Activated naive CD4-positive, alpha-beta T cell treated with anti-CD3 and anti-CD28 coated beads for 36 hours (primary cell): ENCODE results near the gene TNNT2. TPM values are rescaled to one million over a fixed set of nuclear protein-coding genes. Genes with fewer than 3 reads are reported as not detected.

Experiments
- CTCF ChIA-PET: fragments of 350-600 bp; sonication (Branson Sonifier 250); formaldehyde crosslinking; loops from one replicate; lab custom pipeline; 2021; ENCODE audit warnings: antibody characterized with exemption; lab: Charles Lee
- DNase-seq: peaks from one replicate; pipeline ENCODE4 v3.0.0-alpha.2; 2020
- H3K27ac Mint-ChIP-seq: one replicate; pipeline ENCODE4 v1.8.0; 2021; ENCODE audit warnings: mild to moderate bottlenecking, mixed read lengths
- H3K27me3 Mint-ChIP-seq: one replicate; pipeline ENCODE4 v1.8.0; 2021; ENCODE audit warnings: low read depth, mixed read lengths
- H3K36me3 Mint-ChIP-seq: one replicate; pipeline ENCODE4 v1.8.0; 2021; ENCODE audit warnings: low read depth, mixed read lengths
- H3K4me1 Mint-ChIP-seq: one replicate; pipeline ENCODE4 v1.8.0; 2021; ENCODE audit warnings: low read depth, mixed read lengths
- H3K4me3 Mint-ChIP-seq: one replicate; pipeline ENCODE4 v1.8.0; 2021; ENCODE audit warnings: mild to moderate bottlenecking, moderate library complexity, mixed read lengths
- H3K9me3 Mint-ChIP-seq: one replicate; pipeline ENCODE4 v1.8.0; 2021; ENCODE audit warnings: mixed read lengths
- intact Hi-C: fragments of 100-400 bp; cut with micrococcal nuclease; formaldehyde crosslinking; loops from one replicate; pipeline ENCODE4 v1.15.1; 2023
- total RNA-seq, 2 experiments: library from RNA; stranded (reverse); gene quantifications; one replicate each; pipeline ENCODE4 v1.2.3, GENCODE V29; 2021

TNNT2 gene
- total RNA-seq, 2 experiments from 2014 or later, result not detected

GRCh38 chr1:201327687-201328240 is 49.7 kb downstream of the TNNT2 start:
- DNase-seq, result no peak
- H3K4me3 Mint-ChIP-seq, result no peak overlapping the region
- CTCF ChIA-PET, result no interaction called here
- no peaks in the 10 kb centered on the region for H3K9me3 Mint-ChIP-seq
- intact Hi-C loops, result no loop called here
- no peaks in the 10 kb centered on the region for H3K4me1 Mint-ChIP-seq
- H3K27ac Mint-ChIP-seq, result no peak overlapping the region
- H3K36me3 Mint-ChIP-seq, result no peaks in the 10 kb centered on the region
- no peaks in the 10 kb centered on the region for H3K27me3 Mint-ChIP-seq

GRCh38 chr1:201326710-201327109 is 50.8 kb downstream of the TNNT2 start:
- CTCF ChIA-PET, result interaction anchor here (0.6 to 1.5 kb wide), 2 partner anchors 19 to 62 kb away, joined by 3 read pairs; no protein-coding TSS in a partner anchor
- intact Hi-C loops, result no loop called here
- no peak overlapping the region for H3K4me3 Mint-ChIP-seq
- H3K27me3 Mint-ChIP-seq, result no peaks in the 10 kb centered on the region
- no peak overlapping the region for H3K27ac Mint-ChIP-seq
- H3K9me3 Mint-ChIP-seq, result no peaks in the 10 kb centered on the region
- no peaks in the 10 kb centered on the region for H3K4me1 Mint-ChIP-seq
- no peak for DNase-seq
- H3K36me3 Mint-ChIP-seq, result no peaks in the 10 kb centered on the region

GRCh38 chr1:201325678-201326060 is 51.8 kb downstream of the TNNT2 start:
- no peaks in the 10 kb centered on the region for H3K36me3 Mint-ChIP-seq
- no peak for DNase-seq
- no peaks in the 10 kb centered on the region for H3K4me1 Mint-ChIP-seq
- no peaks in the 10 kb centered on the region for H3K9me3 Mint-ChIP-seq
- H3K27me3 Mint-ChIP-seq, result no peaks in the 10 kb centered on the region
- H3K27ac Mint-ChIP-seq, result no peak overlapping the region
- intact Hi-C loops, result no loop called here
- H3K4me3 Mint-ChIP-seq, result no peak overlapping the region
- CTCF ChIA-PET, result interaction anchor here (1.5 kb wide), 1 partner anchor 20 kb away, joined by 3 read pairs; no protein-coding TSS in a partner anchor

GRCh38 chr1:201324821-201325677 is 52.4 kb downstream of the TNNT2 start:
- Mint-ChIP-seq H3K4me1 (no peaks in the 10 kb centered on the region), H3K4me3 (no peak overlapping the region), H3K27me3 (no peaks in the 10 kb centered on the region), H3K27ac (no peak overlapping the region), H3K9me3 (no peaks in the 10 kb centered on the region), H3K36me3 (no peaks in the 10 kb centered on the region)
- DNase-seq, result no peak
- intact Hi-C loops, result no loop called here
- CTCF ChIA-PET, result interaction anchor here (1.2 to 1.4 kb wide), 2 partner anchors 10 to 14 kb away, joined by 3 to 4 read pairs; no protein-coding TSS in a partner anchor

- intact Hi-C loops, result no loop called here
- H3K27ac Mint-ChIP-seq, result no peak overlapping the region
- H3K36me3 Mint-ChIP-seq, result no peaks in the 10 kb centered on the region
- H3K27me3 Mint-ChIP-seq, result no peaks in the 10 kb centered on the region
- no peaks in the 10 kb centered on the region for H3K4me1 Mint-ChIP-seq
- CTCF ChIA-PET, result interaction anchor here (1.2 to 1.4 kb wide), 2 partner anchors 9 to 14 kb away, joined by 3 to 4 read pairs; no protein-coding TSS in a partner anchor
- DNase-seq, result no peak
- no peaks in the 10 kb centered on the region for H3K9me3 Mint-ChIP-seq
- H3K4me3 Mint-ChIP-seq, result no peak overlapping the region
Measured at GRCh38 chr1:201324306-201324705, 53.2 kb downstream of the TNNT2 start.

- Mint-ChIP-seq H3K4me1 (no peaks in the 10 kb centered on the region), H3K27me3 (no peaks in the 10 kb centered on the region), H3K4me3 (no peak overlapping the region), H3K9me3 (no peaks in the 10 kb centered on the region), H3K27ac (no peak overlapping the region), H3K36me3 (no peaks in the 10 kb centered on the region)
- DNase-seq, result no peak
- intact Hi-C loops, result no loop called here
- CTCF ChIA-PET, result interaction anchor here (1.9 kb wide), 1 partner anchor 69 kb away, joined by 5 read pairs; no protein-coding TSS in a partner anchor
Measured at GRCh38 chr1:201322653-201323510, 54.6 kb downstream of the TNNT2 start.

GRCh38 chr1:201321826-201322390 is 55.6 kb downstream of the TNNT2 start:
- DNase-seq, result no peak
- Mint-ChIP-seq H3K27ac (no peak overlapping the region), H3K4me1 (no peaks in the 10 kb centered on the region), H3K4me3 (no peak overlapping the region), H3K9me3 (no peaks in the 10 kb centered on the region), H3K36me3 (no peaks in the 10 kb centered on the region), H3K27me3 (no peaks in the 10 kb centered on the region)
- intact Hi-C loops, result no loop called here
- CTCF ChIA-PET, result interaction anchor here (0.6 to 1.9 kb wide), 2 partner anchors 68 to 70 kb away, joined by 3 to 5 read pairs; no protein-coding TSS in a partner anchor

- Mint-ChIP-seq H3K27me3 (no peaks in the 10 kb centered on the region), H3K9me3 (no peaks in the 10 kb centered on the region), H3K36me3 (no peaks in the 10 kb centered on the region), H3K4me3 (no peak overlapping the region), H3K4me1 (no peaks in the 10 kb centered on the region), H3K27ac (no peak overlapping the region)
- intact Hi-C loops, result no loop called here
- DNase-seq, result no peak
- CTCF ChIA-PET, result interaction anchor here (0.7 kb wide), 1 partner anchor 1051 kb away, joined by 4 read pairs; no protein-coding TSS in a partner anchor
Measured at GRCh38 chr1:201320168-201320788, 57.2 kb downstream of the TNNT2 start.

GRCh38 chr1:201319631-201320030 is 57.8 kb downstream of the TNNT2 start:
- CTCF ChIA-PET, result no interaction called here
- Mint-ChIP-seq H3K36me3 (no peaks in the 10 kb centered on the region), H3K4me1 (no peaks in the 10 kb centered on the region), H3K27me3 (peaks cover 2% of the 10 kb centered on the region), H3K9me3 (no peaks in the 10 kb centered on the region), H3K4me3 (no peak overlapping the region), H3K27ac (no peak overlapping the region)
- intact Hi-C loops, result no loop called here
- no peak for DNase-seq

GRCh38 chr1:201318504-201319340 is 58.8 kb downstream of the TNNT2 start:
- Mint-ChIP-seq H3K27ac (no peak overlapping the region), H3K4me1 (no peaks in the 10 kb centered on the region), H3K9me3 (no peaks in the 10 kb centered on the region), H3K36me3 (no peaks in the 10 kb centered on the region), H3K4me3 (no peak overlapping the region), H3K27me3 (peaks cover 2% of the 10 kb centered on the region)
- no peak for DNase-seq
- CTCF ChIA-PET, result no interaction called here
- intact Hi-C loops, result no loop called here

- no peaks in the 10 kb centered on the region for H3K9me3 Mint-ChIP-seq
- H3K4me1 Mint-ChIP-seq, result no peaks in the 10 kb centered on the region
- H3K4me3 Mint-ChIP-seq, result no peak overlapping the region
- peaks cover 2% of the 10 kb centered on the region for H3K27me3 Mint-ChIP-seq
- no peak for DNase-seq
- no peak overlapping the region for H3K27ac Mint-ChIP-seq
- no peaks in the 10 kb centered on the region for H3K36me3 Mint-ChIP-seq
- CTCF ChIA-PET, result interaction anchor here (0.8 kb wide), 1 partner anchor 29 kb away, joined by 3 read pairs; no protein-coding TSS in a partner anchor
- intact Hi-C loops, result no loop called here
Measured at GRCh38 chr1:201317551-201317950, 59.9 kb downstream of the TNNT2 start.
